Cardiac fibroblast (primary cell): ENCODE data around the gene MT1B.

Experiments used
- DNase-seq, 2 donors: peaks; one replicate each; pipeline versions ENCODE4 v3.0.0 to v3.0.0-alpha.2; 2010; ENCODE audit warnings: low read depth in 2 of 2
- H3K4me3 ChIP-seq, 2 donors: replicated peaks in 1 of 2; 1 replicate in 1 of 2; 2 replicates in 1 of 2; pipeline ENCODE4 v1.5.1; 2011; ENCODE audit warnings: low read depth in 2 of 2, low read length in 2 of 2, mild to moderate bottlenecking in 2 of 2, moderate library complexity in 1 of 2
- CTCF ChIP-seq: IDR thresholded peaks from one replicate; pipeline ENCODE4 v1.5.1; 2011; ENCODE audit warnings: low read depth, mild to moderate bottlenecking, low read length, inconsistent platforms

The MT1B gene

GRCh38 chr16:56645311-56645710, 6.4 kb upstream of the MT1B start:
- TF ChIP-seq CTCF: no peak
- no peak overlapping the region for H3K4me3 ChIP-seq
- DNase-seq: no peak

- no peak for DNase-seq
- TF ChIP-seq CTCF: no peak
- no peak overlapping the region for H3K4me3 ChIP-seq
These were observed 5.8 kb upstream of the MT1B start for GRCh38 chr16:56645838-56646237.

- no peak overlapping the region for H3K4me3 ChIP-seq
- no peak for DNase-seq
- TF ChIP-seq CTCF: no peak
These were observed 3.9 kb upstream of the MT1B start for GRCh38 chr16:56647641-56648431.

GRCh38 chr16:56649271-56649670, 2.4 kb upstream of the MT1B start:
- TF ChIP-seq CTCF: no peak
- DNase-seq: no peak
- H3K4me3 ChIP-seq: no peak overlapping the region

- no peak for DNase-seq
- TF ChIP-seq CTCF: no peak
- no peak overlapping the region for H3K4me3 ChIP-seq
These were observed 1.9 kb upstream of the MT1B start for GRCh38 chr16:56649820-56650219.

GRCh38 chr16:56652600-56652999, 914 bp downstream of the MT1B start:
- DNase-seq: no peak
- H3K4me3 ChIP-seq: no peak overlapping the region
- TF ChIP-seq CTCF: no peak

GRCh38 chr16:56653218-56653617, 1.5 kb downstream of the MT1B start:
- no peak for TF ChIP-seq CTCF

More at GRCh38 chr16:56653218-56653617, 1.5 kb downstream of the MT1B start:
- H3K4me3 ChIP-seq: no peak overlapping the region
- no peak for DNase-seq
